KMS-11 (cell line): Measurements from ENCODE around the gene MDN1.
"Not testable (repeated sequence)": the region's sequence is repeated elsewhere in the genome, so short reads cannot be mapped to it uniquely, and the experiment has no call there.

Source experiments
- H2AFZ ChIP-seq: fragments of 200-600 bp; sonication (generic); 2 replicates; pipeline ENCODE4 v1.6.1; 2016; ENCODE audit warnings: antibody characterized with exemption, mixed run types, low read depth
- H3K27ac ChIP-seq: fragments of 200-600 bp; sonication (generic); 2 replicates; pipeline ENCODE4 v1.6.1; 2016; ENCODE audit warnings: mild to moderate bottlenecking, mixed run types
- H3K27me3 ChIP-seq: fragments of 200-600 bp; sonication (generic); 2 replicates; pipeline ENCODE4 v1.6.1; 2017; ENCODE audit warnings: mild to moderate bottlenecking, low read depth, mixed run types, moderate library complexity; ENCODE audit not compliant: insufficient read depth
- H3K36me3 ChIP-seq: fragments of 200-600 bp; sonication (generic); 2 replicates; pipeline ENCODE4 v1.6.1; 2017; ENCODE audit warnings: mild to moderate bottlenecking, mixed run types; ENCODE audit not compliant: insufficient read depth
- H3K4me1 ChIP-seq: fragments of 200-600 bp; sonication (generic); 2 replicates; pipeline ENCODE4 v1.6.1; 2016; ENCODE audit warnings: mild to moderate bottlenecking, low read depth, mixed run types; ENCODE audit not compliant: poor library complexity, severe bottlenecking
- H3K4me2 ChIP-seq: fragments of 200-600 bp; sonication (generic); 2 replicates; pipeline ENCODE4 v1.7.0; 2016; ENCODE audit warnings: mild to moderate bottlenecking, mixed run types
- H3K4me3 ChIP-seq: fragments of 200-600 bp; sonication (generic); IDR thresholded peaks from 2 replicates; pipeline ENCODE4 v1.6.1; 2017; ENCODE audit warnings: low read depth, low read length, mixed read lengths; ENCODE audit not compliant: insufficient read depth
- H3K79me2 ChIP-seq: fragments of 200-600 bp; sonication (generic); 2 replicates; pipeline ENCODE4 v1.6.1; 2016; ENCODE audit warnings: low read depth, mixed run types; ENCODE audit not compliant: insufficient read depth
- H3K9ac ChIP-seq: fragments of 200-600 bp; sonication (generic); 2 replicates; pipeline ENCODE4 v1.6.1; 2016; ENCODE audit warnings: mild to moderate bottlenecking, mixed run types
- H4K20me1 ChIP-seq: fragments of 200-600 bp; sonication (generic); 2 replicates; pipeline ENCODE4 v1.6.1; 2016; ENCODE audit warnings: mild to moderate bottlenecking, mixed run types; ENCODE audit not compliant: insufficient read depth
- TF ChIP-seq, protein P1 (sequence below): fragments of 200-600 bp; sonication (generic); conservative IDR thresholded peaks from 2 replicates; pipeline ENCODE4 v1.6.1; 2017; ENCODE audit warnings: low read depth, mild to moderate bottlenecking, antibody characterized with exemption, low read length, moderate library complexity, mixed read lengths

The MDN1 gene

DNA sequence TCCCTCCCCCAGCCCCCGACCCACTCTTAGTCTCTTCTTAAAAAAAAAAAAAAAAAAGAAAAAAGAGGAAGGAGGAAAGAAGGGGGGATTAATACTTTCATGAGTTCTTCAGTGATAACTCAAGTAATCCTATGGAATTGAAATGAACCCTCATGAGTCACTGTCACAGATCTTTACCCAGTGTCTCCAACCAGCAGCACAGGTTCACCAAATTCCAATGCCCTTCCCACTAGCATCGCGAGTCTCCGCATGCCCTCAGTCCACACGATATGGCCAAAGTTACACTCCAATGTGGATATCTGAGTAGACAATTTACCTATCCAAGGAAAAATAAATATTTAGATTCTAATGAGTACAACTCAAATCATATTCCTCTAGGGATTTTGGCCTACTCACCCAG is 74.5 kb downstream of the MDN1 start:
- Histone ChIP-seq H3K36me3 (no peaks in the 10 kb centered on the region), H4K20me1 (no peaks in the 10 kb centered on the region), H3K27ac (no peak overlapping the region), H3K4me3 (no peak overlapping the region), H3K4me2 (no peak overlapping the region), H3K79me2 (no peaks in the 10 kb centered on the region), H2AFZ (no peak overlapping the region), H3K9ac (no peak overlapping the region), H3K4me1 (no peaks in the 10 kb centered on the region), H3K27me3 (no peaks in the 10 kb centered on the region)
- TF ChIP-seq, protein P1, sequence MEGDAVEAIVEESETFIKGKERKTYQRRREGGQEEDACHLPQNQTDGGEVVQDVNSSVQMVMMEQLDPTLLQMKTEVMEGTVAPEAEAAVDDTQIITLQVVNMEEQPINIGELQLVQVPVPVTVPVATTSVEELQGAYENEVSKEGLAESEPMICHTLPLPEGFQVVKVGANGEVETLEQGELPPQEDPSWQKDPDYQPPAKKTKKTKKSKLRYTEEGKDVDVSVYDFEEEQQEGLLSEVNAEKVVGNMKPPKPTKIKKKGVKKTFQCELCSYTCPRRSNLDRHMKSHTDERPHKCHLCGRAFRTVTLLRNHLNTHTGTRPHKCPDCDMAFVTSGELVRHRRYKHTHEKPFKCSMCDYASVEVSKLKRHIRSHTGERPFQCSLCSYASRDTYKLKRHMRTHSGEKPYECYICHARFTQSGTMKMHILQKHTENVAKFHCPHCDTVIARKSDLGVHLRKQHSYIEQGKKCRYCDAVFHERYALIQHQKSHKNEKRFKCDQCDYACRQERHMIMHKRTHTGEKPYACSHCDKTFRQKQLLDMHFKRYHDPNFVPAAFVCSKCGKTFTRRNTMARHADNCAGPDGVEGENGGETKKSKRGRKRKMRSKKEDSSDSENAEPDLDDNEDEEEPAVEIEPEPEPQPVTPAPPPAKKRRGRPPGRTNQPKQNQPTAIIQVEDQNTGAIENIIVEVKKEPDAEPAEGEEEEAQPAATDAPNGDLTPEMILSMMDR, result no peak

DNA sequence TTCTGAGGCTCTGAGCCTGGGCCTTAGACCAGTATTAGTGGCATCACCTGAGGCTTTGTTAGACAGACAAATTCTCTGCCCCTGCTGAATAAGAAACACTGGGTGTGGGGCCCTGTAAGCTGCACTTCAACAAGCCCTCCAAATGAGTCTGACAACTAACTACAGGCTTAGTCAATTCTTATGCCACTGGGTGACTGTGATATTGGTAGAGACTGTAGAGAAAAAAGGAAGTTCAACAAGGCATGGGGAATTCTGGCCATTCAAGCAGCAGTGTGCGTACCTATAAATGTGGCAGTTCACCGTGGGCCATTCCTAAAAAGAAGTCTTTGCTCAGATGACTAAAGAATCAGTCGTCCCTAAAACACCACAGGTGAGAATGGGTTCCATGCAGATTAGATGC is 82.7 kb downstream of the MDN1 start:
- Histone ChIP-seq H4K20me1 (no peaks in the 10 kb centered on the region), H3K27me3 (no peaks in the 10 kb centered on the region), H3K36me3 (peaks cover 6% of the 10 kb centered on the region; the same call in 1 of the 2 replicates), H3K27ac (no peak overlapping the region), H3K9ac (no peak overlapping the region), H3K4me2 (no peak overlapping the region), H3K79me2 (no peaks in the 10 kb centered on the region), H3K4me3 (no peak overlapping the region), H2AFZ (no peak overlapping the region), H3K4me1 (no peaks in the 10 kb centered on the region)
- TF ChIP-seq, protein P1, result no peak

DNA sequence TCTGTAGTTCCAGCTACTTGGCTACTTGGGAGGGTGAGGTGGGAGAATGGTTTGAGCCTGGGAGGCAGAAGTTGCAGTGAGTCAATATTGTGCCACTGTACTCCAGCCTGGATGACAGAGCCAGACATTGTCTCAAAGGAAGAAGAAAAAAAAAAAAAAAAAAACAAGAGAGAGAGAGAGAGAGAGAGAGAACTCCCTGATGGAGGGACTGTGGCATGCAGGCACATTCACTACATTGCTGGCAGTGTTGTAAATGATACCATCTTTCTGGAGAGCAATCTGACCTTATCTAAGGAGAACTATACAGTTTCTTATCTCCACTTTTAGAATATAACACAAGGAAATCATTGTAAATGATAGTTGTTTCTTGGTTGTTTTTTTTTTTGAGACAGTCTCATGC is 85.1 kb downstream of the MDN1 start:
- Histone ChIP-seq H3K36me3 (peaks cover 6% of the 10 kb centered on the region; the same call in 1 of the 2 replicates), H3K9ac (no peak overlapping the region), H4K20me1 (no peaks in the 10 kb centered on the region), H3K4me3 (no peak overlapping the region), H3K79me2 (no peaks in the 10 kb centered on the region), H3K4me2 (no peak overlapping the region), H2AFZ (no peak overlapping the region), H3K27me3 (no peaks in the 10 kb centered on the region), H3K27ac (no peak overlapping the region), H3K4me1 (no peaks in the 10 kb centered on the region)
- TF ChIP-seq, protein P1, result no peak

DNA sequence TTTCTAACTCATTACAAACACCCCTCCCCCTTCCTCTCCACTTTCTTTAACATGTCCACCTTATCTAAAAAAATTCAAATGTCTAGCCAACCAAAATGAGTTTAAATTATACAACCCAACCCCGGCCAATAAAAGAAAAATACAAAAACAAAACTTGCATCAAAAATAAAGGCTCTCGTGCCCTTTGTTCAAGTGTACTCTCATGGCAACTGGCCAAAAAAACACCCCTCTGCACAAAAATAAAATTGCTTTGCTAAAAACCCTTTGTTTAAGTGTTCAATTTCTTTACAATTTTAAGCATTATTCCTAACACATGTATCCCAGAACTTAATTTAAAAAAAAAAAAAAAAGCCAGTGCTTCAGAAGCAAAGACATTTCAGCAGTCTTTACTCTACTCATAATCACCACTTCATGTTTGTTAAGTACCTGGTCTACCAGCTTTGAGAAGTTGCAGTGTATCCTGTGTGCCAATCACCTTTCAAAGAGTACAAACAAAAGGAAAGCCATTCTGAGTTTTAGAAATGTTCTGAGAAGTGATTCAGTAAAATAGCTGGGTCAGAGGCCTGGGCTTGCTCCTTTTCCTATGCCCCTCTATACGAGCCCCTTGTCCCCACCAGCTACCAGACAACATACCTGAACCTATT is 87.5 kb downstream of the MDN1 start:
- H3K4me3 ChIP-seq, result no peak overlapping the region
- H3K9ac ChIP-seq, result no peak overlapping the region
- H3K27me3 ChIP-seq, result no peaks in the 10 kb centered on the region
- no peaks in the 10 kb centered on the region; the same call in 1 of the 2 replicates for H3K36me3 ChIP-seq
- H3K27ac ChIP-seq, result no peak overlapping the region
- no peaks in the 10 kb centered on the region for H3K4me1 ChIP-seq
- H2AFZ ChIP-seq, result no peak overlapping the region
- H3K79me2 ChIP-seq, result no peaks in the 10 kb centered on the region
- TF ChIP-seq, protein P1, result no peak
- no peak overlapping the region for H3K4me2 ChIP-seq
- H4K20me1 ChIP-seq, result no peaks in the 10 kb centered on the region

DNA sequence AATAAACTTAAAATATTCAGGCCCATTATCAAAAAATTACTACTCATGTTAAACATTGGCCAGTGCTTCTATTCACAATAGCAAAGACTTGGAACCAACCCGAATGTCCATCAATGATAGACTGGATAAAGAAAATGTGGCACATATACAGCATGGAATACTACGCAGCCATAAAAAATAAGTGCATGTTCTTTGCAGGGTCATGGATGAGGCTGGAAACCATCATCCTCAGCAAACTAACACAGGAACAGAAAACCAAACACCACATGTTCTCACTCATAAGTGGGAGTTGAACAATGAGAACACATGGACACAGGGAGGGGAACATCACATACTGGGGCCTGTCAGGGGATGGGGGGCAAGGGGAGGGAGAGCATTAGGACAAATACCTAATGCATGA is 88.3 kb downstream of the MDN1 start:
- H3K4me3 ChIP-seq, H3K4me2 ChIP-seq, H3K27ac ChIP-seq, H2AFZ ChIP-seq, H3K27me3 ChIP-seq, H3K4me1 ChIP-seq, H3K9ac ChIP-seq, H3K79me2 ChIP-seq, H3K36me3 ChIP-seq, H4K20me1 ChIP-seq: not testable (repeated sequence)
